Neuronal stem cell (in vitro differentiated cells): Measurements from ENCODE around the gene GALNT12.
A peak's percentile ranks its signal among the peaks of the same experiment; 100 is the strongest.

Source experiments
- DNase-seq: peaks from one replicate; pipeline ENCODE4 v3.0.0-alpha.2; 2013; ENCODE audit warnings: low spot score
- H2AFZ ChIP-seq: one replicate; pipeline ENCODE4 v1.6.1; 2013; ENCODE audit warnings: mild to moderate bottlenecking, low read length, inconsistent platforms
- H2AK5ac ChIP-seq: 2 replicates; pipeline ENCODE4 v1.6.1; 2013; ENCODE audit warnings: low read depth, mild to moderate bottlenecking, inconsistent platforms, low read length, moderate library complexity, mixed read lengths
- H2BK120ac ChIP-seq: 2 replicates; pipeline ENCODE4 v1.6.1; 2013; ENCODE audit warnings: low read depth, mild to moderate bottlenecking, inconsistent platforms, low read length, moderate library complexity, mixed read lengths
- H2BK12ac ChIP-seq: one replicate; pipeline ENCODE4 v1.6.1; 2013; ENCODE audit warnings: low read length, inconsistent platforms
- H2BK15ac ChIP-seq: 2 replicates; pipeline ENCODE4 v1.6.1; 2013; ENCODE audit warnings: mild to moderate bottlenecking, low read length, inconsistent platforms, mixed read lengths
- H2BK5ac ChIP-seq: one replicate; pipeline ENCODE4 v1.6.1; 2013; ENCODE audit warnings: inconsistent platforms, mild to moderate bottlenecking, low read length, moderate library complexity
- H3K14ac ChIP-seq: one replicate; pipeline ENCODE4 v1.6.1; 2013; ENCODE audit warnings: low read length, inconsistent platforms
- H3K18ac ChIP-seq: 2 replicates; pipeline ENCODE4 v1.6.1; 2013; ENCODE audit warnings: low read length, inconsistent platforms
- H3K23ac ChIP-seq: 2 replicates; pipeline ENCODE4 v1.6.1; 2013; ENCODE audit warnings: low read depth, mild to moderate bottlenecking, mixed read lengths, low read length, inconsistent platforms; ENCODE audit not compliant: poor library complexity
- H3K27ac ChIP-seq: replicated peaks from 3 replicates; pipeline ENCODE4 v1.5.1; 2013; ENCODE audit warnings: low read length, inconsistent platforms
- H3K27me3 ChIP-seq, 3 experiments: 2 replicates each; pipeline ENCODE4 v1.6.1; 2013; ENCODE audit warnings: low read length in 3 of 3, mild to moderate bottlenecking in 2 of 3, inconsistent platforms in 1 of 3, low read depth in 1 of 3, mixed read lengths in 1 of 3, moderate library complexity in 1 of 3; ENCODE audit not compliant: control insufficient read depth in 3 of 3, insufficient read depth in 3 of 3
- H3K36me3 ChIP-seq, 2 donors: replicated peaks in 1 of 2; 2 replicates each; pipeline ENCODE4 v1.6.1; 2013; ENCODE audit warnings: low read length in 2 of 2; ENCODE audit not compliant: control insufficient read depth in 2 of 2, insufficient read depth in 2 of 2
- H3K4ac ChIP-seq: 2 replicates; pipeline ENCODE4 v1.6.1; 2013; ENCODE audit warnings: inconsistent platforms, mild to moderate bottlenecking, low read length, moderate library complexity
- H3K4me1 ChIP-seq, 2 donors: 1 replicate in 1 of 2; 2 replicates in 1 of 2; pipeline ENCODE4 v1.6.1; 2013; ENCODE audit warnings: low read length in 2 of 2, low read depth in 1 of 2; ENCODE audit not compliant: control insufficient read depth in 2 of 2, insufficient read depth in 1 of 2
- H3K4me2 ChIP-seq: one replicate; pipeline ENCODE4 v1.6.1; 2013; ENCODE audit warnings: mild to moderate bottlenecking, low read length, inconsistent platforms; ENCODE audit not compliant: insufficient read depth, poor library complexity, severe bottlenecking
- H3K4me3 ChIP-seq, 2 donors: 2 replicates each; pipeline ENCODE4 v1.5.1; 2013; ENCODE audit warnings: low read length in 2 of 2, mild to moderate bottlenecking in 2 of 2, inconsistent platforms in 1 of 2, moderate library complexity in 1 of 2
- H3K79me1 ChIP-seq: one replicate; pipeline ENCODE4 v1.6.1; 2013; ENCODE audit warnings: low read depth, mild to moderate bottlenecking, inconsistent platforms, low read length, moderate library complexity
- H3K9ac ChIP-seq: one replicate; pipeline ENCODE4 v1.6.1; 2013; ENCODE audit warnings: mild to moderate bottlenecking, low read depth, low read length, inconsistent platforms; ENCODE audit not compliant: poor library complexity
- H3K9me3 ChIP-seq, 2 donors: replicated peaks in 1 of 2; 2 replicates each; pipeline versions ENCODE3 to v1.6.1; 2013; ENCODE audit warnings: low read length in 2 of 2, mild to moderate bottlenecking in 2 of 2, inconsistent platforms in 1 of 2, low read depth in 1 of 2, mixed read lengths in 1 of 2, moderate library complexity in 1 of 2; ENCODE audit not compliant: control insufficient read depth in 2 of 2, insufficient read depth in 1 of 2
- H4K8ac ChIP-seq: one replicate; pipeline ENCODE4 v1.6.1; 2013; ENCODE audit warnings: low read depth, mild to moderate bottlenecking, inconsistent platforms, low read length, moderate library complexity
- H4K91ac ChIP-seq: one replicate; pipeline ENCODE4 v1.6.1; 2013; ENCODE audit warnings: low read length, low read depth, mild to moderate bottlenecking, inconsistent platforms; ENCODE audit not compliant: poor library complexity
- WGBS, 2 donors: extraction: QIAGEN DNeasy Blood & Tissue Kit; methylation state at CpG; one replicate each; pipeline ENCODE4 v1.1.7; 2013; ENCODE audit warnings: missing lambda C conversion rate in 2 of 2, mixed read lengths in 1 of 2; ENCODE audit not compliant: insufficient read length in 2 of 2, insufficient replicate concordance in 1 of 2; ENCODE audit errors: extremely low coverage in 2 of 2; 5-methylcytosine and 5-hydroxymethylcytosine counted together

The GALNT12 gene

DNA sequence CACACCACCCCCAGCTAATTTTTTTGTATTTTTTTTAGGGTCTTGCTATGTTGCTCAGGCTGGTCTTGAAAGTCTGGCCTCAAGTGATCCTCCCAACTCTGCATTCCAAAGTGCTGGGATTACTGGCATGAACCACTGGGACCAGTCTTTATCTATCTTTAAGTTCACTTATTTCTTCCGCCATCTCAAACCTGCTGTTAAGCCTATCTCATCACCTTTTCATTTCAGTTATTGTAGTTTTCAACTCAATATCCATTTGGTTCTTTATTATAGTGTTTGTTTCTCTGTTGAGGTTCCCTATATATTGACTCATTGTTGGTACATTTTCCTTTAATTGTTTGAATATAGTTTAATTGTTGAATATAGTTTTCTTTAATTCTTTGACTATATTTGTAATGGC lies 48.1 kb downstream of the GALNT12 start:
- Histone ChIP-seq H2BK12ac (no peak overlapping the region), H3K27me3 (peaks cover 0 to 6% (median 0%) of the 10 kb centered on the region in 3 experiments), H3K9ac (no peak overlapping the region), H3K23ac (no peak overlapping the region), H3K14ac (no peak overlapping the region), H2AFZ (no peak overlapping the region), H2AK5ac (no peak overlapping the region), H2BK120ac (no peak overlapping the region), H4K91ac (no peak overlapping the region), H3K4me2 (no peak overlapping the region), H2BK5ac (no peak overlapping the region), H3K27ac (no peak overlapping the region), H2BK15ac (no peak overlapping the region), H3K4me3 (no peak overlapping the region), H3K4me1 (no peaks in the 10 kb centered on the region), H3K36me3 (no peaks in the 10 kb centered on the region), H3K18ac (no peak overlapping the region), H3K4ac (no peak overlapping the region), H3K79me1 (no peaks in the 10 kb centered on the region), H4K8ac (no peak overlapping the region), H3K9me3 (no peaks in the 10 kb centered on the region)
- DNase-seq: no peak
- WGBS, 2 donors: no CpG with 5 or more reads among the region's 1 CpG

DNA sequence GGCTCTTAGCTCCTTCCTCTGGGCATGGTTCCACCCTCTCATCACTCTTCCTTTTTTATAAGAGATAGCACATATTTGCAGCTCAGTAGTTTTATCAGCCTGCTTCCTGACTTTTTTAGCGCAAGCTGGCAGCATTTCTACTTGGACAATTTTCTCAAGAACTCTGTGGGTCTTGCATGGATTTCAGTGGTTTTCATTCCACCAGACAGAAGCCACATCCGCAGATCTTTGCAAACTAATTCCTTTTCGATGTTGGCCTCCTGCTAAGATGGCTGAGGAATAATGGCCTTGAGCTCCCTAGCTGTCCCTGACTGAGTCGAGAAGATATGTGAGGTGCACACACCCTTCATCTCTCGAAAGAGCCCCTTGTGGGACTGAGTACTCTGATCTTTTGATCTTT lies 49.5 kb downstream of the GALNT12 start:
- Histone ChIP-seq H3K4me1 (no peaks in the 10 kb centered on the region), H2AFZ (no peak overlapping the region), H3K36me3 (no peaks in the 10 kb centered on the region), H3K27ac (no peak overlapping the region), H3K4me2 (no peak overlapping the region), H3K27me3 (peaks cover 0 to 6% (median 0%) of the 10 kb centered on the region in 3 experiments), H3K79me1 (no peaks in the 10 kb centered on the region), H3K4me3 (no peak overlapping the region), H3K4ac (no peak overlapping the region), H4K8ac (no peak overlapping the region), H2BK120ac (no peak overlapping the region), H4K91ac (no peak overlapping the region), H3K18ac (no peak overlapping the region), H3K9me3 (no peaks in the 10 kb centered on the region), H3K9ac (no peak overlapping the region), H3K23ac (no peak overlapping the region), H2BK12ac (no peak overlapping the region), H2BK5ac (no peak overlapping the region), H3K14ac (no peak overlapping the region), H2BK15ac (no peak overlapping the region), H2AK5ac (no peak overlapping the region)
- WGBS, 2 donors: no CpG with 5 or more reads among the region's 5 CpGs
- no peak for DNase-seq

DNA sequence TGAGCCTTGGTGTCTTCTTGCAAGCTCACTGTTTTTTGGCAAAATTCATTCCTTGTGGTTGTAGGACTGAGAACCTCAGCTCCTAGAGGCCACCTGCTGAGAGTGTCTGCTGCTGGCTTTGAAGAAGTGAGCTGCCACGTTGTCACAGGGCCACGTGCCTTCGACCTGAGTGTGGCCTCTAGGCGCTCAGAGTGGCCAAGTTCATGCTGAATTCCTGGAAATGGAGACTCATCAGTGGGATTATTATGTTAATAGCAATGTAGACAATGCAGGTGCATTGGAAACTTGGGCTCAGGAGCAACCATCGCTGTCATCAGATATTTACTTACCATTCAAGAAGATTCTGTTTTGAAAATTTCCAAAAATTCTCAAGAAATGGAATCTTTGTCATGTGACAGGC lies 52.5 kb downstream of the GALNT12 start:
- H3K18ac ChIP-seq: no peak overlapping the region
- no peak overlapping the region for H2AFZ ChIP-seq
- WGBS, 2 donors: no CpG with 5 or more reads among the region's 5 CpGs

DNA sequence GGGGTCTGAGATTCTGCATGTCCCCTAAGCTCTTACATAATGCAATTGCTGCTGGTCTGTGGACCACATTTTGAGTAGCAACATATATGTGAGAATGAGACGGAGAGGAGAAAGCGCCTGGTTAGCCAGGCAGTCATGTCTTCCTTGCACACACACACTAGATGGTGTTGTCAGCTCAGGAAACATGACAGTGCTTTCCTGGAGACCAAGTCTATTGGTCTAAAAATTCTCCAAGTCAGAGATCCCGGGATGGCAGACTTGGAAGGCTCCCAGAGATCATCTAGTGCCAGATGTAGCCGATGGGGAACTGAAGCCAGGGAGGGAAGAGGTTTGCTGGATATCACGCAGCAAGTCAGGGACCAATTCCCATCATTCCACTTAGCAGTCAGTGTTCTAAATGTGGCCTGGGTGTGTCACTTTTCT lies 53.4 kb downstream of the GALNT12 start:
- H3K9ac ChIP-seq: no peak overlapping the region
- H3K36me3 ChIP-seq: no peaks in the 10 kb centered on the region
- no peak overlapping the region for H4K8ac ChIP-seq
- no peak overlapping the region for H3K23ac ChIP-seq
- H3K18ac ChIP-seq: no peak overlapping the region
- no peaks in the 10 kb centered on the region for H3K4me1 ChIP-seq
- H2BK12ac ChIP-seq: no peak overlapping the region
- no peak overlapping the region for H2AK5ac ChIP-seq
- H2AFZ ChIP-seq: no peak overlapping the region
- no peak overlapping the region for H3K27ac ChIP-seq
- no peak overlapping the region for H3K4ac ChIP-seq
- no peak overlapping the region for H2BK15ac ChIP-seq
- H3K79me1 ChIP-seq: no peaks in the 10 kb centered on the region
- H2BK5ac ChIP-seq: no peak overlapping the region
- peaks cover 0 to 13% (median 0%) of the 10 kb centered on the region in 3 experiments for H3K27me3 ChIP-seq
- H3K14ac ChIP-seq: no peak overlapping the region
- DNase-seq: peak; percentile 18
- no peaks in the 10 kb centered on the region for H3K9me3 ChIP-seq
- no peak overlapping the region for H4K91ac ChIP-seq
- no peak overlapping the region for H2BK120ac ChIP-seq
- no peak overlapping the region for H3K4me2 ChIP-seq
- WGBS, 2 donors: no CpG with 5 or more reads among the region's 5 CpGs
- no peak overlapping the region for H3K4me3 ChIP-seq

More for the DNA sequence above, 52.5 kb downstream of the GALNT12 start:
- Histone ChIP-seq H3K4me1 (no peaks in the 10 kb centered on the region), H3K27me3 (peaks cover 0 to 11% (median 0%) of the 10 kb centered on the region in 3 experiments), H3K4ac (no peak overlapping the region), H2BK120ac (no peak overlapping the region), H3K9me3 (no peaks in the 10 kb centered on the region), H4K91ac (no peak overlapping the region), H2BK5ac (no peak overlapping the region), H2BK15ac (no peak overlapping the region), H3K4me2 (no peak overlapping the region), H3K79me1 (no peaks in the 10 kb centered on the region), H3K9ac (no peak overlapping the region), H2BK12ac (no peak overlapping the region), H2AK5ac (no peak overlapping the region), H3K36me3 (no peaks in the 10 kb centered on the region), H3K14ac (no peak overlapping the region), H3K23ac (no peak overlapping the region), H4K8ac (no peak overlapping the region), H3K4me3 (no peak overlapping the region), H3K27ac (no peak overlapping the region)
- DNase-seq: no peak
